Neural progenitor cell (in vitro differentiated cells): ENCODE measurements around the gene ZNF516. TPM values are rescaled to one million over a fixed set of nuclear protein-coding genes. Genes with fewer than 3 reads are reported as not detected.

Source experiments
- DNase-seq: peaks from one replicate; pipeline ENCODE4 v3.0.0-alpha.2; 2016; ENCODE audit warnings: low spot score
- H2AFZ ChIP-seq: fragments of 200-600 bp; sonication (generic); replicated peaks from 2 replicates; pipeline ENCODE4 v1.6.1; 2016; ENCODE audit warnings: antibody characterized with exemption
- H3F3A ChIP-seq: fragments of 200-600 bp; sonication (generic); 2 replicates; pipeline ENCODE4 v1.6.1; 2016; ENCODE audit warnings: antibody characterized with exemption, low read depth
- H3K27ac ChIP-seq: fragments of 200-600 bp; sonication (generic); 2 replicates; pipeline ENCODE4 v1.5.1; 2016; ENCODE audit warnings: mild to moderate bottlenecking
- H3K27me3 ChIP-seq: fragments of 200-600 bp; sonication (generic); 2 replicates; pipeline ENCODE4 v1.6.1; 2016; ENCODE audit warnings: mild to moderate bottlenecking, moderate library complexity
- H3K36me3 ChIP-seq: fragments of 200-600 bp; sonication (generic); 2 replicates; pipeline ENCODE4 v1.5.1; 2016
- H3K4me1 ChIP-seq: fragments of 200-600 bp; sonication (generic); 2 replicates; pipeline ENCODE4 v1.6.1; 2016; ENCODE audit warnings: mixed run types
- H3K4me2 ChIP-seq: fragments of 200-600 bp; sonication (generic); 2 replicates; pipeline ENCODE4 v1.6.1; 2016
- H3K4me3 ChIP-seq: fragments of 200-600 bp; sonication (generic); 2 replicates; pipeline ENCODE4 v1.5.1; 2016
- H3K79me2 ChIP-seq: fragments of 200-600 bp; sonication (generic); 2 replicates; pipeline ENCODE4 v1.6.1; 2016; ENCODE audit warnings: low read depth
- H3K9ac ChIP-seq: fragments of 200-600 bp; sonication (generic); 2 replicates; pipeline ENCODE4 v1.6.1; 2016
- H3K9me3 ChIP-seq: fragments of 200-600 bp; sonication (generic); 2 replicates; pipeline ENCODE4 v1.5.1; 2016; ENCODE audit warnings: low read depth
- H4K20me1 ChIP-seq: fragments of 200-600 bp; sonication (generic); 2 replicates; pipeline ENCODE4 v1.6.1; 2016; ENCODE audit warnings: low read depth
- H3K27ac Mint-ChIP-seq: 3 replicates; pipeline ENCODE4 v1.8.0; 2021; ENCODE audit warnings: mixed read lengths
- H3K27me3 Mint-ChIP-seq: 2 replicates; pipeline ENCODE4 v1.8.0; 2022; ENCODE audit warnings: low read depth, mild to moderate bottlenecking, inconsistent platforms, moderate library complexity, mixed read lengths; ENCODE audit not compliant: insufficient read depth
- H3K36me3 Mint-ChIP-seq: 3 replicates; pipeline ENCODE4 v1.8.0; 2021; ENCODE audit warnings: mixed read lengths
- H3K4me1 Mint-ChIP-seq: 3 replicates; pipeline ENCODE4 v1.8.0; 2021; ENCODE audit warnings: mixed read lengths
- H3K4me3 Mint-ChIP-seq: 3 replicates; pipeline ENCODE4 v1.8.0; 2021; ENCODE audit warnings: mild to moderate bottlenecking, moderate library complexity, mixed read lengths
- H3K9me3 Mint-ChIP-seq: 3 replicates; pipeline ENCODE4 v1.8.0; 2020; ENCODE audit warnings: mixed read lengths
- EZH2 ChIP-seq: fragments of 200-600 bp; sonication (generic); IDR thresholded peaks from 2 replicates; pipeline ENCODE4 v1.6.1; 2017; ENCODE audit warnings: antibody characterized with exemption, mild to moderate bottlenecking, moderate library complexity
- EZH2phosphoT487 ChIP-seq: fragments of 200-600 bp; sonication (generic); IDR thresholded peaks from 2 replicates; pipeline ENCODE4 v1.6.1; 2017; ENCODE audit warnings: antibody characterized with exemption
- total RNA-seq: library from RNA; depleted of rRNA; stranded (reverse); fragments of >200 nt; gene quantifications from 2 replicates; pipeline ENCODE4 v1.2.3, GENCODE V29; 2015; ENCODE audit warnings: low replicate concordance
- TF ChIP-seq, protein P1 (sequence below): fragments of 200-600 bp; sonication (generic); IDR thresholded peaks from 2 replicates; pipeline ENCODE4 v1.5.1; 2017; ENCODE audit warnings: antibody characterized with exemption, mild to moderate bottlenecking

The ZNF516 gene
- total RNA-seq, 1 donor from 2014 or later: 45.5 TPM

DNA sequence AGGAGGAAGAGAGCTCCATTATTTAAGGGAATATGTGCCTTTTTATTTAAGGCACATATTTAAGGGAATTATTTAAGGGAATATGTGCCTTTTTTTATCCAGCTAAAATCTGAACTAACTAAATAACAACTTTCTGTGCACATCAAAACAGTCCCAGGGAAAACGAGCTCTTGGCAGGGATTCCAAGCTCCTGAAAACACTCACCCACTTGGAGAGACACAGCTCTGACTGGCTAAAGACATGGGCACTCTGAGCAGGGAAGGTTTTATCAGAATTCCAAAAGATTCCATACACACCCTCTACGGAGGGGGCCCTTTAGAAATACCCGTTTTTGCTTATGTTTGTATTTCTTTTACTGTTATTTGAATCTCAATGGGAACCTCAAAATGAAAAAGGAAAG, 181.0 kb downstream of the ZNF516 start:
- H3F3A ChIP-seq: no peaks in the 10 kb centered on the region
- H3K4me1 ChIP-seq: no peaks in the 10 kb centered on the region
- no peak overlapping the region for H3K9ac ChIP-seq
- H2AFZ ChIP-seq: no peak overlapping the region
- TF ChIP-seq, protein P1, sequence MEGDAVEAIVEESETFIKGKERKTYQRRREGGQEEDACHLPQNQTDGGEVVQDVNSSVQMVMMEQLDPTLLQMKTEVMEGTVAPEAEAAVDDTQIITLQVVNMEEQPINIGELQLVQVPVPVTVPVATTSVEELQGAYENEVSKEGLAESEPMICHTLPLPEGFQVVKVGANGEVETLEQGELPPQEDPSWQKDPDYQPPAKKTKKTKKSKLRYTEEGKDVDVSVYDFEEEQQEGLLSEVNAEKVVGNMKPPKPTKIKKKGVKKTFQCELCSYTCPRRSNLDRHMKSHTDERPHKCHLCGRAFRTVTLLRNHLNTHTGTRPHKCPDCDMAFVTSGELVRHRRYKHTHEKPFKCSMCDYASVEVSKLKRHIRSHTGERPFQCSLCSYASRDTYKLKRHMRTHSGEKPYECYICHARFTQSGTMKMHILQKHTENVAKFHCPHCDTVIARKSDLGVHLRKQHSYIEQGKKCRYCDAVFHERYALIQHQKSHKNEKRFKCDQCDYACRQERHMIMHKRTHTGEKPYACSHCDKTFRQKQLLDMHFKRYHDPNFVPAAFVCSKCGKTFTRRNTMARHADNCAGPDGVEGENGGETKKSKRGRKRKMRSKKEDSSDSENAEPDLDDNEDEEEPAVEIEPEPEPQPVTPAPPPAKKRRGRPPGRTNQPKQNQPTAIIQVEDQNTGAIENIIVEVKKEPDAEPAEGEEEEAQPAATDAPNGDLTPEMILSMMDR: no peak
- TF ChIP-seq EZH2phosphoT487 (no peak), EZH2 (no peak)
- Mint-ChIP-seq H3K9me3 (no peaks in the 10 kb centered on the region), H3K4me1 (no peaks in the 10 kb centered on the region), H3K27ac (no peak overlapping the region), H3K27me3 (no peaks in the 10 kb centered on the region), H3K4me3 (no peak overlapping the region), H3K36me3 (no peaks in the 10 kb centered on the region)
- H4K20me1 ChIP-seq: no peaks in the 10 kb centered on the region
- no peaks in the 10 kb centered on the region for H3K27me3 ChIP-seq
- no peak overlapping the region for H3K4me3 ChIP-seq
- H3K36me3 ChIP-seq: no peaks in the 10 kb centered on the region
- no peaks in the 10 kb centered on the region for H3K79me2 ChIP-seq
- H3K27ac ChIP-seq: no peak overlapping the region
- H3K9me3 ChIP-seq: no peaks in the 10 kb centered on the region
- no peak overlapping the region for H3K4me2 ChIP-seq
- DNase-seq: no peak
